Activated naive CD4-positive, alpha-beta T cell treated with anti-CD3 and anti-CD28 coated beads, Interleukin-2, amount 50 U/mL, for 24 hours (primary cell): Measurements from ENCODE around the gene ZNF423.

Experiments
- H3K27ac Mint-ChIP-seq: one replicate; pipeline ENCODE4 v1.8.0; 2021; ENCODE audit warnings: mild to moderate bottlenecking, mixed read lengths
- H3K27me3 Mint-ChIP-seq: one replicate; pipeline ENCODE4 v1.8.0; 2021; ENCODE audit warnings: mixed read lengths
- H3K36me3 Mint-ChIP-seq: one replicate; pipeline ENCODE4 v1.8.0; 2021; ENCODE audit warnings: mixed read lengths
- H3K4me1 Mint-ChIP-seq: one replicate; pipeline ENCODE4 v1.8.0; 2021; ENCODE audit warnings: mixed read lengths
- H3K4me3 Mint-ChIP-seq: one replicate; pipeline ENCODE4 v1.8.0; 2021; ENCODE audit warnings: mild to moderate bottlenecking, mixed read lengths
- H3K9me3 Mint-ChIP-seq: one replicate; pipeline ENCODE4 v1.8.0; 2021; ENCODE audit warnings: mixed read lengths

Gene ZNF423

DNA sequence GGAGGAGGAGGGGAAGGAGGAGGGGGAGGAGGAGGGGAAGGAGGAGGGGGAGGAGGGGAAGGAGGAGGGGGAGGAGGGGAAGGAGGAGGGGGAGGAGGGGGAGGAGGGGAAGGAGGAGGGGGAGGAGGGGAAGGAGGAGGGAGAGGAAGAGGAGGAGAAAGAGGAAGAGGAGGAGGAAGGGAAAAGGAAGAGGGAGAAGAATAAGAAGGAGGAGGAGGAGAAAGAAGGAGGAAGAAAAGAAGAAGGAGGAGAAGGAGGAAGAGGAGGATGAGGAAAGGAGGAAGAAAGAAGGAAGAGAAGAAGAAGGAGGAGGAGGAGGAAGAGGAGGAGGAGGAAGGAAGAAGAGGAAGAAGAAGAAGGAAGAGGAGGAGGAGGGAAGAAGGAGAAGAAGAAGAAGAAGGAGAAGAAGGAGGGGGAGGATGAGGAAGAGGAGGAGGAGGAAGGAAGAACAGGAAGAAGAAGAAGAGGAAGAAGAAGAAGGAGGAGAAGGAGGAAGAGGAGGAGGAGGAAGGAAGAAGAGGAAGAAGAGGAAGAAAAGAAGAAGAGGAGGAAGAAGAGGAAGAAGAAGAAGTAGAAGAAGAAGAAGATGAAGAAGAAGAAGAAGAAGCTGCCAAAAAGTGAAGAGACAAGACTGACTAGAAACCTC, 378.5 kb downstream of the ZNF423 start:
- H3K4me1 Mint-ChIP-seq = peaks cover 4% of the 10 kb centered on the region
- H3K9me3 Mint-ChIP-seq = no peaks in the 10 kb centered on the region
- H3K4me3 Mint-ChIP-seq = no peak overlapping the region
- H3K27me3 Mint-ChIP-seq = no peaks in the 10 kb centered on the region
- no peaks in the 10 kb centered on the region for H3K36me3 Mint-ChIP-seq
- H3K27ac Mint-ChIP-seq = no peak overlapping the region

- H3K4me1 Mint-ChIP-seq = no peaks in the 10 kb centered on the region
- no peaks in the 10 kb centered on the region for H3K36me3 Mint-ChIP-seq
- no peaks in the 10 kb centered on the region for H3K27me3 Mint-ChIP-seq
- H3K27ac Mint-ChIP-seq = no peak overlapping the region
- H3K9me3 Mint-ChIP-seq = no peaks in the 10 kb centered on the region
- no peak overlapping the region for H3K4me3 Mint-ChIP-seq
Measured at GRCh38 chr16:49474741-49475140, 381.2 kb downstream of the ZNF423 start.

- Mint-ChIP-seq H3K9me3 (no peaks in the 10 kb centered on the region), H3K27me3 (no peaks in the 10 kb centered on the region), H3K4me3 (no peak overlapping the region), H3K36me3 (no peaks in the 10 kb centered on the region), H3K27ac (no peak overlapping the region), H3K4me1 (no peaks in the 10 kb centered on the region)
Measured at GRCh38 chr16:49473773-49474172, 382.1 kb downstream of the ZNF423 start.

DNA sequence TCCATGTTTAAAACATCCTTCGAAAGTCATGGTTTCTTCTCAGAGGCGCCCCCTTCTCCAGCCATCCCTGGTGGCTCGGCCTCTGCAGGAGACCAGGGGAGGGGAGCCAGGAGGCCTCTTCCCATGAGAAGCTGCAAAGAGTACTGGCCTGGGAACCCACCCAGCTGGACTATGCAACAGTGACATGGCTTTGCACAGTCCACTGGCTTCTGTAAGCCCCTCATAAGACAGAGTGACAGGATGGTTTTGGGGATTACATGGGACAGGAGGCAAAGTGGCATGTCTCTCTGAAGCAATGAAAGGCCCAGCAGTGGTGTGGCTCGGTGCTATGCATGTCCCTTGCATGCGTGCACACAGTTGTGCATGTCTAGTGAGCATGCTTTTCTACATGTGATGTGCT, 382.8 kb downstream of the ZNF423 start:
- Mint-ChIP-seq H3K9me3 (no peaks in the 10 kb centered on the region), H3K4me3 (no peak overlapping the region), H3K4me1 (peaks cover 3% of the 10 kb centered on the region), H3K36me3 (no peaks in the 10 kb centered on the region), H3K27ac (no peak overlapping the region), H3K27me3 (no peaks in the 10 kb centered on the region)

GRCh38 chr16:49472598-49472997, 383.3 kb downstream of the ZNF423 start:
- Mint-ChIP-seq H3K27ac (no peak overlapping the region), H3K9me3 (no peaks in the 10 kb centered on the region), H3K4me1 (peaks cover 3% of the 10 kb centered on the region), H3K36me3 (no peaks in the 10 kb centered on the region), H3K4me3 (no peak overlapping the region), H3K27me3 (no peaks in the 10 kb centered on the region)

GRCh38 chr16:49471038-49471727, 384.7 kb downstream of the ZNF423 start:
- H3K27me3 Mint-ChIP-seq = no peaks in the 10 kb centered on the region
- no peaks in the 10 kb centered on the region for H3K36me3 Mint-ChIP-seq
- no peak overlapping the region for H3K4me3 Mint-ChIP-seq
- peaks cover 8% of the 10 kb centered on the region for H3K4me1 Mint-ChIP-seq
- no peaks in the 10 kb centered on the region for H3K9me3 Mint-ChIP-seq
- H3K27ac Mint-ChIP-seq = no peak overlapping the region

DNA sequence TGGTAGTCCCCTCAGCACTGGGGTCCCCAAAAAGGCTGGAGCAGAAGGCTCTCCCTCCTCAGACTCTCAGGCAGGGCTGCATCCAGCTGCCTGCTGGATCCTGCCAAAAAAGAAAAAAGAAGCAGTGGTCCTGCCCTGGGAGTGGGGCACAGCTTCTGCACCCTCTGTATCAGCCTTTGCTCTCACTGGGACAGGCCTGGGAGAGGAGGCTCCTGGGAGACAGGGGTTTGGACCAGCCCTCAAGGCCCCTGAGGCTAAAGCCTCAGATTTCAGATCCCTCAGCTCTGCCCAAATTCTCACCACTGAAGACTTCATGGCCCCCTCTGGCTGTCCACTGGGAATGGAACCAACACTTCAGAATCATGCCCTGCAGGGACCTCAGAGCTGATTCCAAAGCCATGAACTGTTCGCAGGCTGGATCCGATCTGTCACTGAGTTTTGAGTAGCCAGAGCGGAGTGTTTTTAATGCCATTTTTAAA, 385.4 kb downstream of the ZNF423 start:
- no peaks in the 10 kb centered on the region for H3K36me3 Mint-ChIP-seq

GRCh38 chr16:49469930-49470451, 385.9 kb downstream of the ZNF423 start:
- H3K36me3 Mint-ChIP-seq = no peaks in the 10 kb centered on the region
- H3K27me3 Mint-ChIP-seq = no peaks in the 10 kb centered on the region
- H3K4me1 Mint-ChIP-seq = peaks cover 16% of the 10 kb centered on the region
- no peaks in the 10 kb centered on the region for H3K9me3 Mint-ChIP-seq
- H3K27ac Mint-ChIP-seq = no peak overlapping the region
- H3K4me3 Mint-ChIP-seq = no peak overlapping the region

More for the DNA sequence above, 385.4 kb downstream of the ZNF423 start:
- Mint-ChIP-seq H3K4me1 (peaks cover 12% of the 10 kb centered on the region), H3K9me3 (no peaks in the 10 kb centered on the region), H3K27ac (no peak overlapping the region), H3K27me3 (no peaks in the 10 kb centered on the region), H3K4me3 (no peak overlapping the region)

GRCh38 chr16:49469311-49469670, 386.6 kb downstream of the ZNF423 start:
- H3K9me3 Mint-ChIP-seq = no peaks in the 10 kb centered on the region
- peaks cover 23% of the 10 kb centered on the region for H3K4me1 Mint-ChIP-seq
- H3K36me3 Mint-ChIP-seq = no peaks in the 10 kb centered on the region
- H3K27me3 Mint-ChIP-seq = no peaks in the 10 kb centered on the region
- H3K4me3 Mint-ChIP-seq = no peak overlapping the region
- no peak overlapping the region for H3K27ac Mint-ChIP-seq

- H3K27ac Mint-ChIP-seq = no peak overlapping the region
- H3K27me3 Mint-ChIP-seq = no peaks in the 10 kb centered on the region
- H3K4me1 Mint-ChIP-seq = peaks cover 28% of the 10 kb centered on the region
- no peak overlapping the region for H3K4me3 Mint-ChIP-seq
- H3K36me3 Mint-ChIP-seq = no peaks in the 10 kb centered on the region
- H3K9me3 Mint-ChIP-seq = no peaks in the 10 kb centered on the region
Measured at GRCh38 chr16:49468611-49469310, 387.2 kb downstream of the ZNF423 start.

DNA sequence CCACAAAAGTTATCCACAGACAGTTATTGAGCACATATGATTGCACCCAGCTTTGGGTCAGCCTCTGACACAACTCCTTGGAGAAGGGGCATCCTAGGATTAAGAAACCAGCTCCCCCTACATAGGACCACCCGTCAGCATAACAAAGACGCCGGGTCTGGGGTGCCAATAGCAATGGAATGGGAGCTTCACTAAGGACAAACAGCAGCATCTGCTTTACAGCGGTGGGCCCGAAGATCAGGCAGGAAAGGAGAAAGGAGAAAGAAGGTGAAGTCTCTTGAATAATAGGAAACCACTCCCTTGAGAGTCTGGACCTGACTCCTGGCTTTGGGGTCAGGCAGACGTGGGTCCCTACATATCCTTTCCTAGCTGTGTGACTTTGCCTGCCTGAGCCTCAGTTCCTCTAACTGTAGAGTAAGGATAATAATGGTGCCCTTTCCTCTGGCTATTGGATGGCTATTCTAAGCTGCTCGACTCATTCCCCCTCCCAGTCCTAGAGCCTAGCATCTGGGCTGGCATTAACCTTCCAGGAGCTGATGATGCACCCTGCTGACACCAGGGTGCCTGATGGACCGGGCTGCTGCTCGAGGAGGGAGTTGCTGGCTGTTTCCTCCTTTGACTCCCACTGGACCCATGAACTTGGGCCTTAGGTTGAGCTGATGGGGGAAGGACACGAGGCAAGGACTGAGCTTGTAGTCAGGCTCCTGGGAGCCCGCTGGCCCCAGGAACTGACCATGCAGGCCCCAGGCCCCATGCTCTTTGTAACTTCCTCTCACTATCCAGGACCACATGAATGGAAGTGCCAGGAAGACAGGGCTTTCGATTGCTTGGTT, 388.2 kb downstream of the ZNF423 start:
- Mint-ChIP-seq H3K4me3 (no peak overlapping the region), H3K27ac (no peak overlapping the region), H3K9me3 (no peaks in the 10 kb centered on the region), H3K4me1 (peaks cover 38% of the 10 kb centered on the region), H3K27me3 (no peaks in the 10 kb centered on the region), H3K36me3 (no peaks in the 10 kb centered on the region)

- no peak overlapping the region for H3K4me3 Mint-ChIP-seq
- H3K9me3 Mint-ChIP-seq = no peaks in the 10 kb centered on the region
- no peaks in the 10 kb centered on the region for H3K27me3 Mint-ChIP-seq
- H3K4me1 Mint-ChIP-seq = peaks cover 47% of the 10 kb centered on the region
- H3K36me3 Mint-ChIP-seq = no peaks in the 10 kb centered on the region
- H3K27ac Mint-ChIP-seq = no peak overlapping the region
Measured at GRCh38 chr16:49466881-49467280, 389.0 kb downstream of the ZNF423 start.

DNA sequence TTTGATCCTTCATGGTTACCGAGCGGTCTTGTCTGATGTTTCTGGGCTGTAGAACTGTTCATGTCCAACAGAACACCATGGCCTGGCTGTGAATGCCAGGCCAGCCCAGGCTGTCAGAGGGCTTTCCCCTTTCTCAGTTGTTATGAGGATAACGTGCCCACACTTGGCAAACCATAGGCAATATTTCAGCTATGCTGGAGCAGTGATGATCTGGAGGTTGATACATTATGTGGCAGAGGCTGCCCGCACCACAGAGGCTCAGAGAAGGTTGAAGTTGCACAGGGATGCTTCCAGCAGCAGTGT, 389.4 kb downstream of the ZNF423 start:
- H3K9me3 Mint-ChIP-seq = no peaks in the 10 kb centered on the region
- no peak overlapping the region for H3K27ac Mint-ChIP-seq
- H3K4me1 Mint-ChIP-seq = peaks cover 50% of the 10 kb centered on the region
- no peak overlapping the region for H3K4me3 Mint-ChIP-seq
- H3K36me3 Mint-ChIP-seq = no peaks in the 10 kb centered on the region
- no peaks in the 10 kb centered on the region for H3K27me3 Mint-ChIP-seq

GRCh38 chr16:49465661-49466528, 390.0 kb downstream of the ZNF423 start:
- Mint-ChIP-seq H3K4me1 (peaks cover 53% of the 10 kb centered on the region), H3K36me3 (no peaks in the 10 kb centered on the region), H3K4me3 (no peak overlapping the region), H3K27ac (no peak overlapping the region), H3K9me3 (no peaks in the 10 kb centered on the region), H3K27me3 (no peaks in the 10 kb centered on the region)
